Measurements from ENCODE around the gene CAVIN1.

DNA sequence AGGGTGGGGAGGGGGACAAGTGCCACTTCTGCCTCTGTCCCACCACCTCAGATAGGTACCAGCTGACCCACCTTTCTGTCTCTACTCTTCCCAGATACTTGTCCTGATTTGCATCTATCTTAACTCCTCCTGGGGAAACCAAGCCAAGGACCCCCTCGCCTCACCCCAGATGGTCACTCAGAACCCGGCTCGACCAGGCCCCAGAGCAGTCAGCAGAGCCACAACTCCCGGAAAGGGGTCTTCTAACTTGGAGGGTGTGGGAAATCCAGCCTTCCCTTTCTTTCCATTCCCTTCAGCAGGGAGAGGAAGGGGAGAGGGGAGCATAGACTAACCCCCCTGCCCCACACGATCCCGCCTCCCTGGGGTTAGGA lies 1.9 kb downstream of the CAVIN1 start:
- TF ChIP-seq, protein P1, sequence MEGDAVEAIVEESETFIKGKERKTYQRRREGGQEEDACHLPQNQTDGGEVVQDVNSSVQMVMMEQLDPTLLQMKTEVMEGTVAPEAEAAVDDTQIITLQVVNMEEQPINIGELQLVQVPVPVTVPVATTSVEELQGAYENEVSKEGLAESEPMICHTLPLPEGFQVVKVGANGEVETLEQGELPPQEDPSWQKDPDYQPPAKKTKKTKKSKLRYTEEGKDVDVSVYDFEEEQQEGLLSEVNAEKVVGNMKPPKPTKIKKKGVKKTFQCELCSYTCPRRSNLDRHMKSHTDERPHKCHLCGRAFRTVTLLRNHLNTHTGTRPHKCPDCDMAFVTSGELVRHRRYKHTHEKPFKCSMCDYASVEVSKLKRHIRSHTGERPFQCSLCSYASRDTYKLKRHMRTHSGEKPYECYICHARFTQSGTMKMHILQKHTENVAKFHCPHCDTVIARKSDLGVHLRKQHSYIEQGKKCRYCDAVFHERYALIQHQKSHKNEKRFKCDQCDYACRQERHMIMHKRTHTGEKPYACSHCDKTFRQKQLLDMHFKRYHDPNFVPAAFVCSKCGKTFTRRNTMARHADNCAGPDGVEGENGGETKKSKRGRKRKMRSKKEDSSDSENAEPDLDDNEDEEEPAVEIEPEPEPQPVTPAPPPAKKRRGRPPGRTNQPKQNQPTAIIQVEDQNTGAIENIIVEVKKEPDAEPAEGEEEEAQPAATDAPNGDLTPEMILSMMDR (IDR thresholded peaks at IDR 0.05): no peak
- no peak for TF ChIP-seq POLR2A (IDR thresholded peaks at IDR 0.05)

Data from Peyer's patch (tissue), 4 donors.